CD14-positive monocyte (primary cell): ENCODE results near the gene MRO. TPM values are rescaled to one million over a fixed set of nuclear protein-coding genes. Genes with fewer than 3 reads are reported as not detected.

Experiments
- DNase-seq, 3 donors: peaks; one replicate each; pipeline ENCODE4 v3.0.0-alpha.2; 2011 to 2022
- H2AFZ ChIP-seq: 2 replicates; pipeline ENCODE4 v1.6.0; 2012; ENCODE audit warnings: mild to moderate bottlenecking, low read depth, low read length, inconsistent platforms; ENCODE audit not compliant: insufficient read depth, poor library complexity, severe bottlenecking
- H3K27ac ChIP-seq, 2 donors: 1 replicate in 1 of 2; 2 replicates in 1 of 2; pipeline ENCODE4 v1.5.1; 2012 to 2013; ENCODE audit warnings: low read length in 2 of 2, control low read depth in 1 of 2, inconsistent platforms in 1 of 2, low read depth in 1 of 2, mild to moderate bottlenecking in 1 of 2
- H3K27me3 ChIP-seq, 2 donors: one replicate each; pipeline versions ENCODE4 v1.6.0 to v1.6.1; 2011 to 2013; ENCODE audit warnings: low read length in 2 of 2; ENCODE audit not compliant: control insufficient read depth in 2 of 2, insufficient read depth in 2 of 2
- H3K36me3 ChIP-seq, 2 donors: replicated peaks in 1 of 2; 1 replicate in 1 of 2; 2 replicates in 1 of 2; pipeline versions ENCODE4 v1.5.1 to v1.6.1; 2012 to 2013; ENCODE audit warnings: low read length in 2 of 2, control low read depth in 1 of 2, inconsistent platforms in 1 of 2, mild to moderate bottlenecking in 1 of 2; ENCODE audit not compliant: insufficient read depth in 2 of 2, control insufficient read depth in 1 of 2
- H3K4me1 ChIP-seq, 2 donors: 1 replicate in 1 of 2; 2 replicates in 1 of 2; pipeline versions ENCODE4 v1.5.1 to v1.6.1; 2012 to 2013; ENCODE audit warnings: low read length in 2 of 2, control low read depth in 1 of 2, inconsistent platforms in 1 of 2, mild to moderate bottlenecking in 1 of 2, moderate library complexity in 1 of 2; ENCODE audit not compliant: insufficient read depth in 2 of 2, control insufficient read depth in 1 of 2
- H3K4me2 ChIP-seq: replicated peaks from 2 replicates; pipeline ENCODE3; 2012; ENCODE audit warnings: low read length, moderate library complexity, mild to moderate bottlenecking; ENCODE audit not compliant: poor library complexity, severe bottlenecking; ENCODE audit errors: extremely low read depth
- H3K4me3 ChIP-seq, 3 experiments: fragments of 200-600 bp in 1 of 3; sonication (generic) in 1 of 3; replicated peaks in 1 of 3; 1 replicate in 2 of 3; 2 replicates in 1 of 3; pipeline ENCODE4 v1.5.1; 2011 to 2013; ENCODE audit warnings: low read length in 3 of 3, mild to moderate bottlenecking in 3 of 3, control low read depth in 2 of 3, low read depth in 2 of 3, inconsistent platforms in 1 of 3, moderate library complexity in 1 of 3
- H3K79me2 ChIP-seq: 2 replicates; pipeline ENCODE4 v1.6.0; 2012; ENCODE audit warnings: mild to moderate bottlenecking, control low read depth, inconsistent platforms, low read length, moderate library complexity; ENCODE audit not compliant: insufficient read depth
- H3K9ac ChIP-seq: 2 replicates; pipeline ENCODE4 v1.6.0; 2017; ENCODE audit warnings: low read length, mild to moderate bottlenecking; ENCODE audit not compliant: insufficient read depth, poor library complexity, severe bottlenecking
- H3K9me3 ChIP-seq, 2 donors: replicated peaks in 1 of 2; 1 replicate in 1 of 2; 2 replicates in 1 of 2; pipeline versions ENCODE4 v1.5.1 to v1.6.1; 2012 to 2013; ENCODE audit warnings: low read length in 2 of 2, control low read depth in 1 of 2; ENCODE audit not compliant: control insufficient read depth in 1 of 2, insufficient read depth in 1 of 2
- H4K20me1 ChIP-seq: 2 replicates; pipeline ENCODE4 v1.6.0; 2012; ENCODE audit warnings: mild to moderate bottlenecking, low read length, control low read depth, moderate library complexity; ENCODE audit not compliant: insufficient read depth
- H3K27ac Mint-ChIP-seq, 7 donors: one replicate each; pipeline ENCODE4 v1.8.0; 2020; ENCODE audit warnings: mild to moderate bottlenecking in 7 of 7, mixed read lengths in 7 of 7, moderate library complexity in 6 of 7, inconsistent platforms in 2 of 7
- H3K27me3 Mint-ChIP-seq, 3 donors: one replicate each; pipeline ENCODE4 v1.8.0; 2021 to 2022; ENCODE audit warnings: low read depth in 3 of 3, mild to moderate bottlenecking in 3 of 3, mixed read lengths in 3 of 3, moderate library complexity in 3 of 3, inconsistent platforms in 1 of 3
- H3K36me3 Mint-ChIP-seq, 2 donors: one replicate each; pipeline ENCODE4 v1.8.0; 2020; ENCODE audit warnings: mixed read lengths in 2 of 2, inconsistent platforms in 1 of 2, mild to moderate bottlenecking in 1 of 2
- H3K4me1 Mint-ChIP-seq: one replicate; pipeline ENCODE4 v1.8.0; 2020; ENCODE audit warnings: mild to moderate bottlenecking, mixed read lengths
- H3K4me3 Mint-ChIP-seq, 2 donors: one replicate each; pipeline ENCODE4 v1.8.0; 2020; ENCODE audit warnings: mild to moderate bottlenecking in 2 of 2, mixed read lengths in 2 of 2, moderate library complexity in 1 of 2
- H3K9me3 Mint-ChIP-seq, 7 donors: one replicate each; pipeline ENCODE4 v1.8.0; 2020 to 2022; ENCODE audit warnings: mixed read lengths in 7 of 7, mild to moderate bottlenecking in 6 of 7, moderate library complexity in 6 of 7, inconsistent platforms in 2 of 7
- WGBS: methylation state at CpG from one replicate; pipeline ENCODE4 v1.1.5; 2013; ENCODE audit warnings: missing lambda C conversion rate; ENCODE audit not compliant: insufficient coverage; 5-methylcytosine and 5-hydroxymethylcytosine counted together
- intact Hi-C, 2 donors: fragments of 100-400 bp; cut with micrococcal nuclease; formaldehyde crosslinking; loops; one replicate each; pipeline versions ENCODE4 v1.15.0 to v1.15.1; 2023
- polyA plus RNA-seq, 3 donors: library from polyadenylated mRNA; depleted of rRNA in 1 of 3; unstranded in 2 of 3; stranded (reverse) in 1 of 3; fragments of 300-500 nt in 2 of 3; fragments of >200 nt in 1 of 3; fragmentation: Illumina TruSeq in 2 of 3; gene quantifications; 1 replicate in 2 of 3; 2 replicates in 1 of 3; pipeline ENCODE4 v1.2.3, GENCODE V29; 2012 to 2021
- TF ChIP-seq, protein P1 (sequence below): fragments of 200-600 bp; IDR thresholded peaks from one replicate; pipeline ENCODE4 v1.8.0; 2022; ENCODE audit warnings: antibody characterized with exemption, mild to moderate bottlenecking

The MRO gene
- polyA plus RNA-seq, 3 donors: 0.01 TPM; not detected in 2

DNA sequence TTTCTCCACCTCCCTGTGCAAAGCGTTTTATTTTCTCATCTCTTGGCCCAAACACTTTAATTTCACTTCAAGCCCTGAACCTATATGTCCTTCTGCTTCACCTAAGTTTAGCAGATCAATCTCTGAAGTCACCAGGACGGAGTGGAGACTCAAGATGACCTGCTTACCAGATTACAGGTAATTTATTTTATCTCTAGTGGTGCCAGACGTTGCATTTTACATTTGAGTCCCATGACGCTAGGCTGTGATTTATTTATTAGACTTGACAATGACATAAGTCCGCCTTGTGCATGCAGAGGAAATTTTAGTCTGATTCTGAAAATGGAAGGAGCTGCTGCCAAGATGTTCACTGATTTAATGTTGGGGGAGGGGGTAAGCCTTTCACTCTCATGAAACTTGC, 73.9 kb downstream of the MRO start:
- Mint-ChIP-seq H3K36me3 (no peaks in the 10 kb centered on the region), H3K9me3 (peaks cover 0 to 14% (median 9%) of the 10 kb centered on the region in 7 donors), H3K27me3 (peaks cover 6% of the 10 kb centered on the region in 3 donors), H3K4me1 (no peaks in the 10 kb centered on the region), H3K27ac (no peak overlapping the region), H3K4me3 (no peak overlapping the region)
- no peak overlapping the region for H3K4me3 ChIP-seq
- TF ChIP-seq, protein P1, sequence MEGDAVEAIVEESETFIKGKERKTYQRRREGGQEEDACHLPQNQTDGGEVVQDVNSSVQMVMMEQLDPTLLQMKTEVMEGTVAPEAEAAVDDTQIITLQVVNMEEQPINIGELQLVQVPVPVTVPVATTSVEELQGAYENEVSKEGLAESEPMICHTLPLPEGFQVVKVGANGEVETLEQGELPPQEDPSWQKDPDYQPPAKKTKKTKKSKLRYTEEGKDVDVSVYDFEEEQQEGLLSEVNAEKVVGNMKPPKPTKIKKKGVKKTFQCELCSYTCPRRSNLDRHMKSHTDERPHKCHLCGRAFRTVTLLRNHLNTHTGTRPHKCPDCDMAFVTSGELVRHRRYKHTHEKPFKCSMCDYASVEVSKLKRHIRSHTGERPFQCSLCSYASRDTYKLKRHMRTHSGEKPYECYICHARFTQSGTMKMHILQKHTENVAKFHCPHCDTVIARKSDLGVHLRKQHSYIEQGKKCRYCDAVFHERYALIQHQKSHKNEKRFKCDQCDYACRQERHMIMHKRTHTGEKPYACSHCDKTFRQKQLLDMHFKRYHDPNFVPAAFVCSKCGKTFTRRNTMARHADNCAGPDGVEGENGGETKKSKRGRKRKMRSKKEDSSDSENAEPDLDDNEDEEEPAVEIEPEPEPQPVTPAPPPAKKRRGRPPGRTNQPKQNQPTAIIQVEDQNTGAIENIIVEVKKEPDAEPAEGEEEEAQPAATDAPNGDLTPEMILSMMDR: no peak
- intact Hi-C loops: no loop called here
- H3K9me3 ChIP-seq: peaks cover 0 to 7% of the 10 kb centered on the region in 2 donors
- no peak overlapping the region for H2AFZ ChIP-seq
- WGBS: 100% methylated on average over 2 of the region's 5 CpGs
- H3K36me3 ChIP-seq: no peaks in the 10 kb centered on the region
- H3K27ac ChIP-seq: no peak overlapping the region
- no peaks in the 10 kb centered on the region for H3K79me2 ChIP-seq
- H3K27me3 ChIP-seq: no peaks in the 10 kb centered on the region
- no peak for DNase-seq
- no peaks in the 10 kb centered on the region for H3K4me1 ChIP-seq
- H3K9ac ChIP-seq: no peak overlapping the region
- H4K20me1 ChIP-seq: no peaks in the 10 kb centered on the region
- no peak overlapping the region for H3K4me2 ChIP-seq

Other genes with a start within 250 kb of the MRO start
- 10 to 100 TPM; 48.7 to 93.8 (median 71.7) TPM for gene ME2, start 59.1 kb upstream of the MRO start, polyA plus RNA-seq
- gene ELAC1, start 148.0 kb upstream of the MRO start, polyA plus RNA-seq: 10 to 100 TPM in 1 of 3 donors, 1 to 10 TPM in 2; 2.6 to 11.5 (median 4.5) TPM
- gene SMAD4, start 210.2 kb upstream of the MRO start, polyA plus RNA-seq: 10 to 100 TPM; 21.0 to 34.0 (median 29.1) TPM